ENCODE measurements around the gene AKR1D1. TPM values are rescaled to one million over a fixed set of nuclear protein-coding genes. Genes with fewer than 3 reads are reported as not detected.

AKR1D1 gene
- total and polyA plus RNA-seq, 2 of the 13 experiments (the other 11 are each of a cell fraction or from before 2014, with no cell fraction given), result 6.9 to 37.0 TPM

DNA sequence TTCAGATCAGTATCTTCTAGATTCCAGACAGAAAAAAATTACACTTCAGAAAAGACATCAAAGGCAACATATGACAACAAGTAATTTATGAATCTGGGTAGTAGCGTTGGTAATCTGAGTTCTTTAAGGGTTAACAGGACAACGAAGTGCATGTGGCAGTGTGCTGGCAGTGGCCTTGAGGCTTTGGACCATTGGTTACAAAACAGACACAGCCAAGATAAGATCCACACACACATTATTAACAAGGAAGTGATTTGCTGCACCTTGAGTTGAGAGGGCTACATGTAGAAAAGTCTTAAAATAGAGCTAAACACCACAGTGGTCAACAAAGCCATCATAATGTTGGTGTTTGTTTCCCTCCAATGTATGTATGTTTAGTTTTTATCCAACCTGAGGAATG, 40.6 kb downstream of the AKR1D1 start (continued):
- TF ChIP-seq, protein P1, sequence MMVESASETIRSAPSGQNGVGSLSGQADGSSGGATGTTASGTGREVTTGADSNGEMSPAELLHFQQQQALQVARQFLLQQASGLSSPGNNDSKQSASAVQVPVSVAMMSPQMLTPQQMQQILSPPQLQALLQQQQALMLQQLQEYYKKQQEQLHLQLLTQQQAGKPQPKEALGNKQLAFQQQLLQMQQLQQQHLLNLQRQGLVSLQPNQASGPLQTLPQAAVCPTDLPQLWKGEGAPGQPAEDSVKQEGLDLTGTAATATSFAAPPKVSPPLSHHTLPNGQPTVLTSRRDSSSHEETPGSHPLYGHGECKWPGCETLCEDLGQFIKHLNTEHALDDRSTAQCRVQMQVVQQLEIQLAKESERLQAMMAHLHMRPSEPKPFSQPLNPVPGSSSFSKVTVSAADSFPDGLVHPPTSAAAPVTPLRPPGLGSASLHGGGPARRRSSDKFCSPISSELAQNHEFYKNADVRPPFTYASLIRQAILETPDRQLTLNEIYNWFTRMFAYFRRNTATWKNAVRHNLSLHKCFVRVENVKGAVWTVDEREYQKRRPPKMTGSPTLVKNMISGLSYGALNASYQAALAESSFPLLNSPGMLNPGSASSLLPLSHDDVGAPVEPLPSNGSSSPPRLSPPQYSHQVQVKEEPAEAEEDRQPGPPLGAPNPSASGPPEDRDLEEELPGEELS (CRISPR knock-in tag; IDR thresholded peaks at IDR 0.05), result peak; percentile 77
- peak; percentile 65 for TF ChIP-seq FOXA3 (CRISPR knock-in tag; IDR thresholded peaks at IDR 0.05)
- peak; percentile 21; the same call in 1 of the 2 replicates for TF ChIP-seq ARNTL (CRISPR knock-in tag; IDR thresholded peaks at IDR 0.05)
- TF ChIP-seq ZNF501 (CRISPR knock-in tag; IDR thresholded peaks at IDR 0.05), result no peak
- TF ChIP-seq MYC (CRISPR knock-in tag; IDR thresholded peaks at IDR 0.05; ENCODE audit: borderline replicate concordance), result peak; percentile 43; the same call in 1 of the 2 replicates
- no peak for TF ChIP-seq BCL3 (CRISPR knock-in tag; IDR thresholded peaks at IDR 0.05)
- TF ChIP-seq, protein P2, sequence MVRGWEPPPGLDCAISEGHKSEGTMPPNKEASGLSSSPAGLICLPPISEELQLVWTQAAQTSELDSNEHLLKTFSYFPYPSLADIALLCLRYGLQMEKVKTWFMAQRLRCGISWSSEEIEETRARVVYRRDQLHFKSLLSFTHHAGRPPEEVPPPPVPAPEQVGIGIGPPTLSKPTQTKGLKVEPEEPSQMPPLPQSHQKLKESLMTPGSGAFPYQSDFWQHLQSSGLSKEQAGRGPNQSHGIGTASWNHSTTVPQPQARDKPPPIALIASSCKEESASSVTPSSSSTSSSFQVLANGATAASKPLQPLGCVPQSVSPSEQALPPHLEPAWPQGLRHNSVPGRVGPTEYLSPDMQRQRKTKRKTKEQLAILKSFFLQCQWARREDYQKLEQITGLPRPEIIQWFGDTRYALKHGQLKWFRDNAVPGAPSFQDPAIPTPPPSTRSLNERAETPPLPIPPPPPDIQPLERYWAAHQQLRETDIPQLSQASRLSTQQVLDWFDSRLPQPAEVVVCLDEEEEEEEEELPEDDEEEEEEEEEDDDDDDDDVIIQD (CRISPR knock-in tag; IDR thresholded peaks at IDR 0.05; ENCODE audit: low read depth), result peak; percentile 83; the same call in 1 of the 2 replicates
- TF ChIP-seq ZNF331 (CRISPR knock-in tag; IDR thresholded peaks at IDR 0.05), result peak; percentile 59; the same call in 1 of the 2 replicates
- TF ChIP-seq ZNF616 (CRISPR knock-in tag; IDR thresholded peaks at IDR 0.05; ENCODE audit: low read depth), result no peak
- peak; percentile 85 for TF ChIP-seq HDAC2 (CRISPR knock-in tag; IDR thresholded peaks at IDR 0.05)
- TF ChIP-seq HNRNPLL (IDR thresholded peaks at IDR 0.05; ENCODE audit: low read depth, low read length, poor library complexity, severe bottlenecking), result no peak
- TF ChIP-seq ELF3 (CRISPR knock-in tag; IDR thresholded peaks at IDR 0.05), result peak; percentile 94
- 0 out of 2 replicates have a peak, but pooled peaks have one; percentile 33 for TF ChIP-seq ONECUT2 (CRISPR knock-in tag; IDR thresholded peaks at IDR 0.05)
- TF ChIP-seq AFF4 (CRISPR knock-in tag; IDR thresholded peaks at IDR 0.05), result no peak
- 0 out of 2 replicates have a peak, but pooled peaks have one; percentile 7 for TF ChIP-seq ATF1 (CRISPR knock-in tag; IDR thresholded peaks at IDR 0.05)
- TF ChIP-seq AKAP8 (CRISPR knock-in tag; IDR thresholded peaks at IDR 0.05), result no peak
- TF ChIP-seq CHCHD3 (CRISPR knock-in tag; IDR thresholded peaks at IDR 0.05), result no peak
- TF ChIP-seq, protein P3, sequence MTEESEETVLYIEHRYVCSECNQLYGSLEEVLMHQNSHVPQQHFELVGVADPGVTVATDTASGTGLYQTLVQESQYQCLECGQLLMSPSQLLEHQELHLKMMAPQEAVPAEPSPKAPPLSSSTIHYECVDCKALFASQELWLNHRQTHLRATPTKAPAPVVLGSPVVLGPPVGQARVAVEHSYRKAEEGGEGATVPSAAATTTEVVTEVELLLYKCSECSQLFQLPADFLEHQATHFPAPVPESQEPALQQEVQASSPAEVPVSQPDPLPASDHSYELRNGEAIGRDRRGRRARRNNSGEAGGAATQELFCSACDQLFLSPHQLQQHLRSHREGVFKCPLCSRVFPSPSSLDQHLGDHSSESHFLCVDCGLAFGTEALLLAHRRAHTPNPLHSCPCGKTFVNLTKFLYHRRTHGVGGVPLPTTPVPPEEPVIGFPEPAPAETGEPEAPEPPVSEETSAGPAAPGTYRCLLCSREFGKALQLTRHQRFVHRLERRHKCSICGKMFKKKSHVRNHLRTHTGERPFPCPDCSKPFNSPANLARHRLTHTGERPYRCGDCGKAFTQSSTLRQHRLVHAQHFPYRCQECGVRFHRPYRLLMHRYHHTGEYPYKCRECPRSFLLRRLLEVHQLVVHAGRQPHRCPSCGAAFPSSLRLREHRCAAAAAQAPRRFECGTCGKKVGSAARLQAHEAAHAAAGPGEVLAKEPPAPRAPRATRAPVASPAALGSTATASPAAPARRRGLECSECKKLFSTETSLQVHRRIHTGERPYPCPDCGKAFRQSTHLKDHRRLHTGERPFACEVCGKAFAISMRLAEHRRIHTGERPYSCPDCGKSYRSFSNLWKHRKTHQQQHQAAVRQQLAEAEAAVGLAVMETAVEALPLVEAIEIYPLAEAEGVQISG (CRISPR knock-in tag; IDR thresholded peaks at IDR 0.05), result 0 out of 2 replicates have a peak, but pooled peaks have one; percentile 41

Data from HepG2 (cell line).